Fibroblast of villous mesenchyme (primary cell): Measurements from ENCODE around the gene RAC2. TPM values are rescaled to one million over a fixed set of nuclear protein-coding genes. Genes with fewer than 3 reads are reported as not detected.

Experiments
- DNase-seq: peaks from one replicate; pipeline ENCODE4 v3.0.0-alpha.2; 2010; ENCODE audit warnings: low read depth
- H3K4me3 ChIP-seq: 2 replicates; pipeline ENCODE4 v1.5.1; 2011; ENCODE audit warnings: low read depth, mild to moderate bottlenecking, low read length
- total RNA-seq: library from RNA; depleted of rRNA; stranded (reverse); fragments of >200 nt; gene quantifications from 2 replicates; pipeline ENCODE4 v1.2.3, GENCODE V29; 2012
- TF ChIP-seq, protein P1 (sequence below): IDR thresholded peaks from 2 replicates; pipeline ENCODE4 v1.5.1; 2012; ENCODE audit warnings: low read depth, mild to moderate bottlenecking, low read length; ENCODE audit not compliant: insufficient read depth

RAC2 gene
- total RNA-seq, 1 donor, result 11.2 TPM

DNA sequence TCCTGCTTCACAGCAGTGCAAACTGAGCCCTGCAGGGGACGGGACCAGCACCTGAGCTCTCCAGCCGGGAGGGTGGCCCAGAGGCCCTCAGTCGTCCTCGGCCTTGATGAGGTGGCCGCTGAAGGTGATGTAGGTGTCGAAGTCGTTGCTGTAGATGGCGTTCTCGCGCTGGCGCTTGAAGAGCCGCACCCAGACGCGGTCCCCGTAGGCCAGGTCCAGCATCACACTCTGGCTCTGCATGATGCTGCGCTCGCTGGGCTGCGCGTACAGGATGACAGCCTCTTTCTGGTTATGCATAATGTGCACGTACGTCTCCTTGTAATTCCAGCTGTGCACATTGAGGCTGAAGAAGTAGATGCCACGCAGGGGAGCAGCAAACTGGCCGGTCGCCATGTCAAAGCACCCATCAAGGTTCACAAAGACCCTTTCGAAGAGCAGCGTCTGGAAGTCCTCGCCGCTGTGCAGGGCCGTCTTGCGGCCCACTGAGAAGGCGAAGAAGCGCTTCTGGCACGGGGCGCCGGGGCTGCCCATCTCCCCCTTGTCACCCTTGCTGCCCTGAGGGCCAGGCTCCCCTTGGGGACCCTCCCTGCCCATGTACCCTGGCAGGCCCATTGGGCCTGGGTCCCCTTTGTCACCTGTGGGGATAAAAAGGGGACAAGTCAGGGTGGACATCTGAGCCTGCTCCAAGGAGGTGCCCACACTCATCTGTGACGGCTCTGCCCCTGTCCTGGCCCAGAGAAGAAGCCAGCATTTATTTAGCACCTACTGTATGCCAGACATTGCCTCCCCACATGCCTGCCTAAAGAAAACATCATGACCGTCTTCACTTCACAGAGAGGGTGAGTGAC, 61.7 kb downstream of the RAC2 start:
- no peak for DNase-seq
- TF ChIP-seq, protein P1, sequence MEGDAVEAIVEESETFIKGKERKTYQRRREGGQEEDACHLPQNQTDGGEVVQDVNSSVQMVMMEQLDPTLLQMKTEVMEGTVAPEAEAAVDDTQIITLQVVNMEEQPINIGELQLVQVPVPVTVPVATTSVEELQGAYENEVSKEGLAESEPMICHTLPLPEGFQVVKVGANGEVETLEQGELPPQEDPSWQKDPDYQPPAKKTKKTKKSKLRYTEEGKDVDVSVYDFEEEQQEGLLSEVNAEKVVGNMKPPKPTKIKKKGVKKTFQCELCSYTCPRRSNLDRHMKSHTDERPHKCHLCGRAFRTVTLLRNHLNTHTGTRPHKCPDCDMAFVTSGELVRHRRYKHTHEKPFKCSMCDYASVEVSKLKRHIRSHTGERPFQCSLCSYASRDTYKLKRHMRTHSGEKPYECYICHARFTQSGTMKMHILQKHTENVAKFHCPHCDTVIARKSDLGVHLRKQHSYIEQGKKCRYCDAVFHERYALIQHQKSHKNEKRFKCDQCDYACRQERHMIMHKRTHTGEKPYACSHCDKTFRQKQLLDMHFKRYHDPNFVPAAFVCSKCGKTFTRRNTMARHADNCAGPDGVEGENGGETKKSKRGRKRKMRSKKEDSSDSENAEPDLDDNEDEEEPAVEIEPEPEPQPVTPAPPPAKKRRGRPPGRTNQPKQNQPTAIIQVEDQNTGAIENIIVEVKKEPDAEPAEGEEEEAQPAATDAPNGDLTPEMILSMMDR, result no peak

DNA sequence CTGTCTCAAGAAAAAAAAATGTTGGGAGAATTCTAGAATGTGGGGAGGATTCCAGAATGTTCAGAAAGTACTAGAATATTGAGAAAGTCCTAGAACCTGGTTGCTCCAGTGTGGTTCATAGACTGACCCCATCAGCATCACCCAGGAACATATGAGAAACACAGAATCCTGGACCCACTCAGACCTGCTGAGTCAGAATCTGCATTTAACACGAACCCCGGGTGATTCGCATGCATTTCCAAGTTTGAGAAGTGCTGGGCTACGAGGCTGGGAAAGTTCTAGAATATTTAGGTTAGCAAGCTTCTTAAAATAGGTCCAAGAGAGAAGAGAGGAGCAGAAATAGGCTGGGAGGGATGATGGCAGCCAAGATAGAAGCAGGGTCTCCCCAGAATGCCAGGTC, 62.4 kb downstream of the RAC2 start:
- no peak for DNase-seq
- TF ChIP-seq, protein P1, result no peak
- no peak overlapping the region for H3K4me3 ChIP-seq

More for the DNA sequence above, 61.7 kb downstream of the RAC2 start:
- H3K4me3 ChIP-seq, result no peak overlapping the region

DNA sequence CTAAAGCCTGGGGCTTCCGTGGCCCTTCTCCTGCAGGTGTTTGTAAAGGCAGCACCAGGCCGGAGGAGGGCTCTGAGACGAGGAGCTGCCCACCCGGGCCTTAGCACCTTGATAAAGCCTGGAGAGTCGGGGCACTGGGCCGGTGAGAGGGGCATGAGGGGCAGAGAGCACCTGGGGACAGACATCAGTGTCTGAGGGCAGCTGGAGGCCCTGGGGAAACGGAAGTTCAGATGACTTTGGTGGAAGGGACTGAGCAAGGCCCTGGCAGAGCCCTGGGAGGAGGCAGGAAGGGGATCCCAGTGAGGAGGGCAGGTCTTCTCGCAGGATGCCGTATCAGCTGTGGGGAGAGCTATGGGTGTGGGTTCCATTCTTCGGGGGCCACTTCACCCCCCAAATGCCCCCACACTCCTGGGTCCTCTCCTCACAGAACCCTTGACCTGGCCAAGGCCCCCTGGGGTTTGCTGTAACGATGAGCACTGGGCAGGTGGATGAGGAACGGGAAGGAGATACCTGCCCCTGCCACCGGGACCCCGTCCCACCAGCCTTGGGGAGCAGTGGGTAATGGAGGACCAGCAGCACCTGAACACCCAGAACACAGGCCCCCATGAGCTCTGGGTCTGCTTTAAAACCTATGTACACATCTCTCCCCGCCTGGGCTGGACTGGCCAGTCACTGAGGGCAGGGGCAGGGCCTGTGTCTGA, 63.4 kb downstream of the RAC2 start:
- TF ChIP-seq, protein P1, result no peak
- H3K4me3 ChIP-seq, result no peak overlapping the region
- DNase-seq, result no peak

DNA sequence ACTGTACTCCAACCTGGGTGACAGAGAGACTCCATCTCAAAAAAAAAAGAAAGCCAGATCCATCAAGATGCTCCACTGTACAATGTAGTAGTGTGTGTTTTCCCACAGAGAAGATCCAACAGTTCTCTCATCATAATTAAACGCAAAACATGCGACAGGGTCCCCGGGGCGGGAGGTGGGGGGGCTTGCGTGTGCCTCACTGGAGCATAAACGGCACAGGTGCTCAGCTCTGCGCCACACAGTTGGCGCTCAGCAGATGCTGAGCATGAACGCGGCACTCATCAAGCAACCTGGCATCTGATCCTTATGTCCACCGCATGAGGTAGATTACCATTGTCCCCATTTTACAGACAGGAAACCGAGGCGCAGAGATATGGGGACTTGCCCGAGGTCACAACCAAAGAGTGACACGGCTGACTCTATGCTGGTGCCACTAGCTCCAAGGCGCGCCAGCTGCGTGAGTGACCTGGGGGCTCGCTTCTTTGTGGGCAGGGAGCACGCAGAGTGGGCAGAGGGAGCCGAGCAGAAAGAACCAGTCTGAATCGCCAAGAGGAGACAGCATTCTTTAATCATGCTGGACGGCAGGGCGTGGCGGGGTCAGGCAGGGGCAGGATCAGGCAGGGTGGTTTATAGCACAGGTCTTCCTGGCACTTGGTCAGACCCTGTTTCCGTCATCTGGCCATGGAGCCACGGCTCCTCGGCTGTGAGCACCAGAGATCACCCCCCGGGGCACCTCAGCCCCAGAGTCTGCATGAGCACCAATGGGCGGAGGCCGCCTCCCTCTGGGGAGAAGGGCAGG, 64.2 kb downstream of the RAC2 start:
- H3K4me3 ChIP-seq, result no peak overlapping the region
- TF ChIP-seq, protein P1, result no peak
- DNase-seq, result no peak

DNA sequence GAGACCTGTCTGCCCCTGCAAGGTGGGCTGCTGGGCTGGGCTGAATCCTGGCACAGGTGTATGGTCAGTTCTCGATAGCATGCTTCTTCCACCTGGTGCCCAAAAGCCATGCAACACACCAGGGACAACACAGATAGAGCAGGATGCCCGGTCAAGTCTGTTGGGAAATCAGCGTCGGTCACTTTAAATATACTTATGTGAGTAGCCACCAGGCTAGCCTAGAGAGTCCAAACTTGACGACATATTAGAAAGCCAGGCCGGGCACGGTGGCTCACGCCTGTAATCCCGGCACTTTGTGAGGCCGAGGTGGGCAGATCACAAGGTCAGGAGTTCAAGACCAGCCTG, 65.0 kb downstream of the RAC2 start:
- no peak for DNase-seq
- TF ChIP-seq, protein P1, result no peak
- no peak overlapping the region for H3K4me3 ChIP-seq

DNA sequence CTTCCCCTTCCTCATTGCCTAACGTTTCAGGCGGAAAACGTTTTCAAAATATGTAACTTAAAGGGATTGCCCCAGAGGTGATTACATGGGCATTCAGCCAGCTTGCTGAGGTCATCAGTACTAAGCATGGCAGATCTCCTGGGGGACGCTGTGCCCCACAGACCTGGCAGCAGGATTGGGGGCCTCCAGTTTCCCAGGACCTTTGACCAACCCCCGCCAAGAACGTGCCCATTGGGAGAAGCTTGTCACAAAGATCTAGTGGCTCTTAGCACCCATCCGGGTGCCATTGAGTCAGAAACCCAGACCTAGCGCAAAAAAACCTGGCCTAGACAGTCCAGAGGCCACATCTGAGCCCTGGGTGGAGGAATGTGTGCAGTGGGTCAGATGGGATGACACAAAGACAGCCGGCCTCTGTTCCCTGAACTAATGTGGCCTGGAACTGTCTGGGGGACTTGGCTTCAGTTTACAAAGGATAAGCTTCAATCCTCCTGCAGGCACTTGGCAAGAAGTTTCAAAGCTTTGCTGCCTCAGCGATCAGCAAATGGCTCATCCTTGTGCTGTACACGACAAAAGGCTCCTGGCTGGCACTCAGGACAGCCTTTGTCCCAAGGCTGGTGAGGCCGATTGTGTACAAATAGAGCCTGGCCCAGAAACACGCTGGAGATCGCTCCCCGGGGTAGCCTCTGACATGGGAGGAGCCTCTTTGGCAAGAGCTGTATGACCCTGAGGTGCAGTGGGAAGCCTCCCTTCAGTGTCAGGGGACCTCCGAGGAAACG, 65.5 kb downstream of the RAC2 start:
- no peak overlapping the region for H3K4me3 ChIP-seq
- TF ChIP-seq, protein P1, result no peak
- DNase-seq, result peak; percentile 67
